HG02885 (cell line): ENCODE results near the gene ZNF132.
"Not testable (repeated sequence)": the region's sequence is repeated elsewhere in the genome, so short reads cannot be mapped to it uniquely, and the experiment has no call there.

Source experiments
- ATAC-seq: cut with Tn5 transposase; IDR thresholded peaks from one replicate; pipeline ENCODE4 v1.9.1; 2021; ENCODE audit warnings: mild to moderate bottlenecking; ENCODE audit not compliant: unreplicated experiment, poor library complexity

Gene ZNF132

GRCh38 chr19:58408152-58409009 lies 31.6 kb downstream of the ZNF132 start, which contains the start of gene ZNF584:
TSS of gene ZNF584 (plus strand) at chr19:58408649. CDS start at chr19:58409148, 499 bp downstream.
- peak; percentile 92 for ATAC-seq

- ATAC-seq, result no peak
These were observed 32.2 kb downstream of the ZNF132 start for GRCh38 chr19:58407658-58408151.

GRCh38 chr19:58406818-58407657 lies 32.9 kb downstream of the ZNF132 start:
- no peak for ATAC-seq

GRCh38 chr19:58403920-58404478 lies 36.0 kb downstream of the ZNF132 start:
- not testable (repeated sequence) for ATAC-seq

- no peak for ATAC-seq
These were observed 38.0 kb downstream of the ZNF132 start for GRCh38 chr19:58401840-58402421.

- ATAC-seq, result peak; percentile 98
These were observed 38.8 kb downstream of the ZNF132 start for GRCh38 chr19:58400916-58401839.

GRCh38 chr19:58400316-58400915 lies 39.5 kb downstream of the ZNF132 start:
- no peak for ATAC-seq

- no peak for ATAC-seq
These were observed 40.0 kb downstream of the ZNF132 start for GRCh38 chr19:58399903-58400302.

- ATAC-seq, result no peak
These were observed 41.4 kb downstream of the ZNF132 start for GRCh38 chr19:58398545-58398944.

GRCh38 chr19:58398087-58398486 lies 41.9 kb downstream of the ZNF132 start:
- ATAC-seq, result no peak

GRCh38 chr19:58397533-58398037 lies 42.4 kb downstream of the ZNF132 start:
- no peak for ATAC-seq

GRCh38 chr19:58396691-58397532 lies 43.0 kb downstream of the ZNF132 start:
- ATAC-seq, result no peak

- ATAC-seq, result no peak
These were observed 43.9 kb downstream of the ZNF132 start for GRCh38 chr19:58395979-58396627.

- ATAC-seq, result no peak
These were observed 44.6 kb downstream of the ZNF132 start, which contains the start of gene RNF225 for GRCh38 chr19:58395220-58395978. TSS of gene RNF225 (plus strand) at chr19:58395656. CDS start at chr19:58396090, 434 bp downstream.

GRCh38 chr19:58394821-58395219 lies 45.1 kb downstream of the ZNF132 start:
- no peak for ATAC-seq

- no peak for ATAC-seq
These were observed 46.3 kb downstream of the ZNF132 start for GRCh38 chr19:58393725-58394033.
